T-helper 1 cell treated with Interleukin-12 subunit alpha and Interleukin-12 subunit beta and Interleukin-4 antibody, amounts not matched to agents 30 μg/mL and 1 μg/mL, for 36 hours (primary cell): ENCODE results near the gene MATN1.

ENCODE experiments used
- H3K27ac Mint-ChIP-seq: one replicate; pipeline ENCODE4 v1.8.0; 2021; ENCODE audit warnings: mild to moderate bottlenecking, mixed read lengths
- H3K27me3 Mint-ChIP-seq: one replicate; pipeline ENCODE4 v1.8.0; 2021; ENCODE audit warnings: low read depth, mixed read lengths
- H3K36me3 Mint-ChIP-seq: one replicate; pipeline ENCODE4 v1.8.0; 2021; ENCODE audit warnings: low read depth, mixed read lengths
- H3K4me1 Mint-ChIP-seq: one replicate; pipeline ENCODE4 v1.8.0; 2021; ENCODE audit warnings: low read depth, mixed read lengths
- H3K4me3 Mint-ChIP-seq: one replicate; pipeline ENCODE4 v1.8.0; 2021; ENCODE audit warnings: mild to moderate bottlenecking, moderate library complexity, mixed read lengths
- H3K9me3 Mint-ChIP-seq: one replicate; pipeline ENCODE4 v1.8.0; 2021; ENCODE audit warnings: mixed read lengths

The MATN1 gene

DNA sequence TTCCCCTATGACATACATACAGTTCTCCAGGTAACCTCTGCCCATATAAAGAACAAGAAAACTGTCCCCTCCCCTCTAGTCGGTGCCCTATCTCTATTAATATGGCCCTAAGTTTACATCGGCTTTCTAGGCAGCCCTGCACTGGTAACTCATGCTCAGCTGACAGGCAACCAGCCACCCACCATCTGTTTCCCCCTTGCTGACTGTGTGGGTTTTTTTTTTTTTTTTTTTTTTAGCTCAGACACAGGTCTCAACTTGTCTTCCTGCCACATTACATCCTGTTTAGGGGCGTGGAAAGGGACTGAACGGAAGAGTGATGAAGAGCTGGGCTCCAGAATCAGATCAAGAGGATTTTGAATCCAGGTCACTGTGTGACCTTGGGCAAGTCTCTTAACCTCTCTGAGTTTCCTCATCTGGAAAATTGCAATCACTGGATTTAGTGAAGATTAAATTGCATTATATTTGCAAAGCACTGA, 20.2 kb upstream of the MATN1 start:
- Mint-ChIP-seq H3K4me1 (peaks cover 93% of the 10 kb centered on the region), H3K9me3 (no peaks in the 10 kb centered on the region), H3K27ac (peak overlapping the region; percentile 99), H3K27me3 (no peaks in the 10 kb centered on the region), H3K36me3 (peaks cover 61% of the 10 kb centered on the region), H3K4me3 (peak overlapping the region; percentile 68)

DNA sequence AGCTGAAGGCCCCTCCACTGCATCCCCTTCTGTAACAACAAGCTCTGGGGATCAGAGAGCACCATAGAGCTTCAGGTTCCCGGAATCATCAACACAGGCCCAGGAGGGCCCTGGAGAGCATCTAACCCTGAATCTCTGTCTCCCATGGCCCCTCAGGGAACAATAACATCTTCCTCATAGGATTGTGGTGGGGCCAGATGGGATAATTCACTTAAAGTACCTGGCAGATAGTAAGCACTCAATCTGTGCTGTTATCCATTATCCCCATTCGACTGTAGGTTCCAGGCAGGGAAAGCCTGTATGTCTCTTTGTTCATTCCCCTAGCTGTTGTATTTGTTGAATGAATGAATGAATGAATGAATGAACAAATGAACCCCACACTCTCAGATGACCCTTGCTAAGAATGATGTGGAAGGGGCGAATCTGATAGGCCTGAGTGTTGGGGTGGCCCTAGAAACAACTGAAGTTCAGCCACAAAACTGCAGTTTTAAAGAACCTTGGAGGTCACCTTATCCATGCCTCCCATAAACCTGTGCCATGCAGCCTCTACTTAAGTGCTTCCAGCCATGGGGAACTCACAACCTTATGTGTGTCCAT, 19.7 kb upstream of the MATN1 start:
- H3K27me3 Mint-ChIP-seq: no peaks in the 10 kb centered on the region
- peaks cover 62% of the 10 kb centered on the region for H3K36me3 Mint-ChIP-seq
- peaks cover 92% of the 10 kb centered on the region for H3K4me1 Mint-ChIP-seq
- peak overlapping the region; percentile 68 for H3K4me3 Mint-ChIP-seq
- no peaks in the 10 kb centered on the region for H3K9me3 Mint-ChIP-seq
- peak overlapping the region; percentile 99 for H3K27ac Mint-ChIP-seq

DNA sequence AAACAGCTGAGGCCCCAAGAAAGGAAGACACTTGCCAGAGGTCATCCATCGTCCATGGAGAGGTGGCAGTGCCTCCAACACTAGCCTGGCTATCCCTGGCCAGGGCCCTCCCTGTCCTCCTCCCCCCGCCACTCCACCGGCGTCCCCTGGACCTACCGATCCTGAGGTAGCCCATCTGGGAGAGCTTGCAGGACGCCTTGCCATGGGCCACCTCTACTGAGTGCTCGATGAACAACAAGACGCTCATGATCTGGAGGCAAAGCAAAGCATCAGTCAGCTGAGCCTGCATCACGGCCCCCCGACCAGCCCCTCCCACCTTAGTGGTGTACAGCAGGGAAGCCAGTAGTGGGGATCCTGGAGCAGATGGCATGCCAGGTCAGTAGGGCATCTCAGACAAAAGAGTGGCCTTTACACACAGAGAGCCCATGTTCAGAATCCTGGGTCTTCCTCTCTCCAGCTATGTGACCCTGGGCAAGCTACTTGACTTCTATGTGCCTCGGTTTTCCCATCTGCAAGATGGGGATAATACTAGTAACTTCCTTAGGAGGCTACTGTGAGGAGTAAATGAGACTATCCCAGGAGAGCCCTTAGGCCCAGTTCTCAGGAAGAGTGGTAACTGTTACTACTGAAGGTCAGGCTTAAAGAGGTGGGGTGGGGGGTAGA, 19.0 kb upstream of the MATN1 start:
- Mint-ChIP-seq H3K27me3 (no peaks in the 10 kb centered on the region), H3K4me3 (no peak overlapping the region), H3K9me3 (no peaks in the 10 kb centered on the region), H3K4me1 (peaks cover 89% of the 10 kb centered on the region), H3K36me3 (peaks cover 63% of the 10 kb centered on the region), H3K27ac (peak overlapping the region; percentile 99)

DNA sequence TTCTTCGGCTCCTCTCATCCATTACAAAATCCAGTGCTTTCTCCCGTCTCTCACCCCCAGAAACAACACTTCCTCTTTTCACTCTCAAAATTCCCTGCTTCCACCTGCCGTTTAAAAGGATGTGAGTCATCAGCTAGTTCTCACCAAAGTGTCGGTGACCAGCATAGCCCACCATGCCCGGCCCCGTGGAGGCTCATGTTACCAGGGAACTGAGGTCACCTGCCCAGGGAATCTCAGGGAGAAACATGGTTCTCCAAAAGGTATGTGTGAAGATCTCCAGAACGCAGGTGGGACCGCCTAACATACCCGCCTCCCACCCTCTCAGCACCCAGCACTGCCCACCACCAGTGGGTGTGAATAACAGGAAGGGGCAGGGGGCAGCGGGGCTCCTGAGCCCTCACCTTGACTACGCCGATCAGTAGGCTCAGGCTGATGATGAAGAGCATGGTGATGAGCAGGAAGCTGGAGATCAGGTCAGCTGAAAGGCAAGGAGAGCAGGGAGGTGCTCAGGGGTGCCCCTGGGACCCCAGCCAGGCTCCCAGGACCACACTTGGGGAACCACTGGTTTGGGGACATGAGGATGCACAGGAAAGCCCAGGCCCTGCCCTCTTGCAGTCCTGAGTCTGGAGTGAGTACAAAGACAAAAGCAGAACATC, 18.0 kb upstream of the MATN1 start:
- Mint-ChIP-seq H3K4me1 (peaks cover 82% of the 10 kb centered on the region), H3K4me3 (peak overlapping the region; percentile 49), H3K9me3 (no peaks in the 10 kb centered on the region), H3K36me3 (peaks cover 61% of the 10 kb centered on the region), H3K27me3 (no peaks in the 10 kb centered on the region), H3K27ac (peak overlapping the region; percentile 83)

DNA sequence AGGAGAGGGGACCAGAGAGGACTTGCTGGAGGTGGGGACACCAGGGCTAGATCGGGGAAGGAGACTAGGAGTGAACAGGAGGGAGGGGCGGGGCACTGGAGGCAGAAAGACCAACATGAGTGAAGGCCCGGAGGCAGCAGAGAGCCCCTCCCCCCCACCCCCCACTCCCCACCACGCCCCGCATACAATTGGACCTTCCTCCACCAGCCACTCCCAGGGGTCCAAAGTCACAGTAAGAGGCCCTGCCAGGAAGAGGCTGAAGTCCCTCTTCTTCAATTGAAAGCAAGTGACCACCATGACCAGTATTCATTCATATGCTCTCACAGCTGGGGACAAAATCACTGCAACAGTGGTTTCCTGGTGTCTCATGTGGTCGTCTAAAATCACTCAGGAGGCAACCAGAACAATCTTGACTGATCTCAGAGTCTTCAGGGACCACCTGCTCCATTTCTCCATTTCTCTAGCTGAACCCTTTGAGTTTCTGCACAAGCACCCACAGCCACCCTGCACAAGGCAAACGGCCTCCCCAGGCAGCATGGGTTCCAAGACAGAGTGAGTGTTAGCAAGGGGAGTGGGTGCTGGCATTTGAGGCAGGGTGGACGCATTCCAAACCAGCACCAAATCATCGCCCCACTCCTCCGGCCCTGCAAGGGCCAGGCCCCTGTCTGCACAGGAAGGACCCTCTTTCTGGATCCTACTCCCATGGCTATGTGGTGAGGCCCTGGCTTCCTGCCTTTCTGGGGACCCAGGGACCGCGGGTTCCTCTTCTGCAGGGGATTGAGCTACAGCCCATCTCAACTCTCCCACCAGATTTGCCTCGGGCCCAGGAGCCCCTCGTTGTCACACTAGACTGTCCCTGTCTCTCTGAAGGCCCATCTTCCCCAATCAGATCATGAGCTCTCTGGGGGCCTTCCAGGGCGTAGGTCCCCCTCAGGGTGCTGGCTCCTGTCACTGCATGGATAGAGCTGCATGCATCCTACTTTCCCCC, 17.2 kb upstream of the MATN1 start:
- Mint-ChIP-seq H3K9me3 (no peaks in the 10 kb centered on the region), H3K27ac (peak overlapping the region; percentile 83), H3K27me3 (no peaks in the 10 kb centered on the region), H3K4me3 (peak overlapping the region; percentile 49), H3K36me3 (peaks cover 65% of the 10 kb centered on the region), H3K4me1 (peaks cover 76% of the 10 kb centered on the region)

DNA sequence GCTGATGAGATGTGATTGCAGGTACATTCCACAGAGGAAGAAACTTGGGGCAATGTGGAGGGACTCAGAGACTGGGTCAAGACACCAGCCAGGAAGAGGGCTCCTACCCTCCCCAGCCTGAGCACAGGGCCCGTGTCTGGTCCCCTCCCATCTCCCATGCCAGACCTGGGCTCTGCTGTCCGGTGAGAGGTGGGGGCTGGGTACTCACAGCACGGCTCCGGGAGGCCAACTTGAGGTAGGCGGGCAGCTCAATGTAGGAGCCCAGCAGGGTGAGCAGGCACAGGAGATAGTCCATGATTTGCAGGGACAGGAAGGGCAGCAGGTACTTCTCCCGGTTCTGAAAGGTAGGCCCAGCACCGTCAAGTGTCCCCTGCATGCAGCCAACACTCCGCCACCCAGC, 16.2 kb upstream of the MATN1 start:
- Mint-ChIP-seq H3K27me3 (no peaks in the 10 kb centered on the region), H3K4me1 (peaks cover 71% of the 10 kb centered on the region), H3K4me3 (no peak overlapping the region), H3K36me3 (peaks cover 74% of the 10 kb centered on the region), H3K9me3 (no peaks in the 10 kb centered on the region), H3K27ac (no peak overlapping the region)

DNA sequence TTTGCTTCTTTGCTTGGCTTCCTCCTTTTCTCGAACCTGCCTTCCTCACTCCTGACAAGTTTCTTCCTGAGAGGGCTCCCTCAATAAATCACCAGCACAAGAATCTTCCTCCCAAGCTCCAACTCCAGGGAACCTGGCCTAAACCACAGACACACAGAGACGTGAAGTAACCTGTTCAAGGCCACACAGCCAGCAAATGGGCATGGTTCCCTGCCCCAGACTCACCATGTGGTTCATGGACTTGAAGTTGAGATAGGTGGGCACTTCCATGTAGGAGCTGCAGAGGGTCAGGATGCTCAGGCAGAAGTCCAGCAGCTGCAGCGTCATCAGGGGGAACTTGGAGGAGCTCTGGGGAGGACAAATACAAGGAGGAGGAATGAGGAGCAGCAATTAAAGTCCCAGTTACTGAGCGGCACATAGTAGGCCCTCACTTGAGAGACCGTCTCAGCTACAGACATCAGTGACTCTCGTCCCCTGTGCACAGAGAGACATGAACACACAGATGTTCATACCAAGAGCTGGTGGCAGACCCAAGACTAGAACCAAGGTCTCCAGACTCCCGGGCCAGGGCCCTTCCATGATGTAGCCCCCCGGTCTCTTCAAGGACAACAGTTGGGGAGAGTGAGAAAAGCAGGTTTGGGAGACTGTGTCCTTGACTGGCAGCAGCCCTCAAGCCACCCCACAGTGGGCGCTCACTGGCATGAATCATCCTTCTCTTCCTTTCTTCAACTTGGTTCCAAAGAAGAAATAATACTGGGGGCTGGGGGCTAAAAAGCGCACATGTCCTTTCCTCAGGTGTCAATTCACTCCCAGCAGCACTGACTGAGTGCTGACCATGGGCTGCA, 15.6 kb upstream of the MATN1 start:
- no peak overlapping the region for H3K4me3 Mint-ChIP-seq
- H3K4me1 Mint-ChIP-seq: peaks cover 64% of the 10 kb centered on the region
- peak overlapping the region; percentile 73 for H3K27ac Mint-ChIP-seq
- H3K9me3 Mint-ChIP-seq: no peaks in the 10 kb centered on the region
- H3K27me3 Mint-ChIP-seq: no peaks in the 10 kb centered on the region
- peaks cover 76% of the 10 kb centered on the region for H3K36me3 Mint-ChIP-seq

DNA sequence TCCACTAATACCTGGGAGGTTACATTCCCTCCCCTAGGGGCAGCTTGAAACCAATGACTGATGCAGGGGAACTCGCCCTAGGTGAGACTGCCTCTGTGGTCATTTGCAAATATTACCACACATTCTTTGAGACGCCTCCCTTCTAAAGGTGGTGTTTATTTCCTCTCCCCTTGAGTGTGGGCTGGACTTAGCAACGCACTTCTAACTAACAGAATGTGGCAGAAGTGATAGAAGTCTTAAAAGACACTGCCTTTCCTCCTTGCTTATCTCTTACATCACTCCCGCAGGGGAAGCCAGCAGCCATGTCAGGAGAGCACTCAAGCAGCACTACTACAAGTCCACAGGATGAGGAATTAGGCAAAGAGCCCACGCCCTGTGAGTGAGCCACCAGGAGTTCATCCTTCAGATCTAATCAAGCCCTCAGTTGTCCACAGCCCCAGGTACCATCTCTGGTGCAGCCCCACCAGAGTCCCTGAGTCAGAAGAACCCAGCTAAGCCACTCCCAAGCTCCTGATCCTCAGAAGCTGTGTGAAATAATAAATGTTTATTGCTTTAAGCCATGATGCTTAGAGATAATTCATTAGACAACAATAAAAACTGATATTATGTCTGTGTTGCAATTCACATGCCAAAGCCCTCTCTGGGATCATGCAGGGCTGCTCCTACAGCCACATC, 14.8 kb upstream of the MATN1 start:
- no peaks in the 10 kb centered on the region for H3K27me3 Mint-ChIP-seq
- peak overlapping the region; percentile 78 for H3K27ac Mint-ChIP-seq
- no peaks in the 10 kb centered on the region for H3K9me3 Mint-ChIP-seq
- H3K36me3 Mint-ChIP-seq: peaks cover 75% of the 10 kb centered on the region
- H3K4me1 Mint-ChIP-seq: peaks cover 57% of the 10 kb centered on the region
- no peak overlapping the region for H3K4me3 Mint-ChIP-seq

DNA sequence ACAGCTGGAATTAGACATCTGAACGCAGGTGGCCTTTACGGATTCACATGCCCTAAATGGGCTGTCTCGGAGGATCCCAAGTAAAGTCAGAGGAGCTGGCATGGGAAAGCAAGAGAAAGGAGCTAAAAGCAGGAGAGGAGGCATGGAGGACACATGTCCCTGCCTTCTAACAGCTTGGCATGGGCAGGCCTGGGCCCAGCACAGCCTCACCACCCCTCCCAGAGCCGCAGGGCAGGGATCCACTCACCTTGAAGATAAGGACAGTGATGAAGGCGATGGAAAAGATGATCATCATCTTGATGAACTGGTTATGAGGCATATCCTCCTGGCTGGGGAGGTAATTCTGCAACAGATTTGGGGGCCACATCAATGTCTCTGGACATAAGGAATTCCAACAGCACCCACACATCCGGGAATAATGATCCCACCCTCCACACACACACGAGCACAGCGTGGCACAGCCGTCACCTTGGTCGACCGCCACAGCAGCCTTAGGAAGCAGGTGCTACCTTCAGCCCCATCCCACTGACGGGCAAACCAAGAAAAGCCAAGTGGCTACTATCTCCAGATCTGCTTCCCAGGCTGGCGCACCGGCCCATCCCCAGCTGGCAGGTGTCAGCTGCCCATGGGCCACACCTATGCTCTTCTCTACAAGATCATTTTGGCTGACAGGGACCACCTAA, 14.1 kb upstream of the MATN1 start:
- H3K27me3 Mint-ChIP-seq: no peaks in the 10 kb centered on the region
- H3K4me1 Mint-ChIP-seq: peaks cover 50% of the 10 kb centered on the region
- no peak overlapping the region for H3K27ac Mint-ChIP-seq
- H3K36me3 Mint-ChIP-seq: peaks cover 77% of the 10 kb centered on the region
- no peaks in the 10 kb centered on the region for H3K9me3 Mint-ChIP-seq
- H3K4me3 Mint-ChIP-seq: no peak overlapping the region

DNA sequence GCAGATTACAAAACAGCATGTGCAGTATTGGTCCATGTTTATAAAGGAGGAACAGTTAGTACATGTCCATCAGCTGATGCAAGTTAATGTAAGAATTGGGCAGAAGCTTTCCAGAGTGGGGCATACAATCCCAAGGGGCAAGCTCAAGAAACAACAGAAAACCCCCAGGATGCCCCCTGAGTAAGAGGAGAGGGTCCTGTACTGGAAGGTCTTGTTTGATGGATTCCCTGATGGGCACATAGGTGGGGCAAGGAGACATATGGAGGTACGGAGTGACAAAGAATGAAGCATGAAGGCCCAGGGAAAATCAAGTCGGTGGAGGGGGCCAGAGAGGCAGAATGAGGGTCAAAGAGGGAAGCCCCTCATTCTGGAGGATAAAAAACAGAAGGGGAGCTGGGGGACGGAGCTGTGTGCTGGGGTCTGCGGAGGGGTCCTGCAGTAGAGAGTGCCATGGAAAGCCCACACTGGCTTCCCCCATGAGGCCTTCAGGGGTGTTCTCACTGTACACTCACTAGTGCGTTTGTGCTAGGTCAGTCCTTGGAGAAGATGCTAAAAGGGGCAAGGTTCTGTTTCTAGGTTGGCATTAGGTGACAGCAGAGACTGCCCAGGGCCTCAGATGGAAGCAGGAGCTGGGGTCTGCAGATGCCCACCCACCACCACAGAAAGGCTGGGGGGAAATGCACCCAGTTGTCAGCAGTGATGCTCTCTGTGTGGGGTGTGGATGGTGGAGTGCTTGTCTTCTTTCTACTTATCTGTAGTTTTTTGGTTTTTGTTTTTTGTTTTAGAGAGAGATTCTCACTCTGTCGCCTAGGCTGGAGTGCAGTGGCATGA, 12.5 kb upstream of the MATN1 start:
- Mint-ChIP-seq H3K27ac (no peak overlapping the region), H3K9me3 (no peaks in the 10 kb centered on the region), H3K36me3 (peaks cover 68% of the 10 kb centered on the region), H3K4me1 (peaks cover 43% of the 10 kb centered on the region), H3K4me3 (no peak overlapping the region), H3K27me3 (no peaks in the 10 kb centered on the region)

DNA sequence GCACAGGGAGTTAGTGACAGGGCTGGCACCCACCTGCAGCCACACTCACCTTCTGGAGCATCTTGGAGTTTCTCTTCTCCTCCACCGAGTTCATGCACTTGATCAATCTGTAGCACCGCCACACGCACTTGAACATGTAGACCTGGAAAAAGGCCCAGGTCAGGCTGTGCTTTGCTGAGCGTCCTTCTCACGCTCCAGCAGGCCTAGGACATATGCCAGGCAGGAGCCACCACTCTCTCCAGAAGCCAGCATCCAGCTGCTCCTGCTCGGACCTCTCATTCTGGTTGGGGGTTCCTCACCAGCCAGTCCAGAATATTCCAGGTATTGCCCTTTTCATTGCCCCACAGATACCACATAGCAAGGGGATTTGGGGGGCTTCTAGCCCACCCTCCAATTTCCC, 11.7 kb upstream of the MATN1 start:
- Mint-ChIP-seq H3K4me1 (peaks cover 37% of the 10 kb centered on the region), H3K4me3 (no peak overlapping the region), H3K9me3 (no peaks in the 10 kb centered on the region), H3K27me3 (no peaks in the 10 kb centered on the region), H3K27ac (no peak overlapping the region), H3K36me3 (peaks cover 62% of the 10 kb centered on the region)

DNA sequence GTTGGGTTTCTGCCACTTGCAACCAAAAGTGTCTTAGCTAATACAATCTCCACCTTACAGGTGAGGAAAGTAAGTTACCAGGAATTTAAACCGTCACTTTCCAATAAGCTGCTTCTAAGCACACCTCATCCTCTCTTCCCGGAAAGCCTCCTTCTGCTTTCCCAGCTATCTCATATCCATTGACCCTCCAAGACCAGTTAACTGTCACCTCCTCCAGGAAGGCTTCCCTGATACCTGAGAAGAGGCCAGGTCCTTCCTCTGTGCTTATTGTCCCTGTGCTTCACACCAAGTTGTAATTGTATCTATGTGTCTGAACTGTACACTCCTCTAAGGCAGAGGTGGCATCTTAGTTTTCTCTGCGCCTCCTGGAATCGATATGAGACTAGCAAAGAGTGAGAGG, 11.2 kb upstream of the MATN1 start:
- no peak overlapping the region for H3K27ac Mint-ChIP-seq
- peaks cover 34% of the 10 kb centered on the region for H3K4me1 Mint-ChIP-seq
- H3K9me3 Mint-ChIP-seq: no peaks in the 10 kb centered on the region
- H3K4me3 Mint-ChIP-seq: no peak overlapping the region
- no peaks in the 10 kb centered on the region for H3K27me3 Mint-ChIP-seq
- H3K36me3 Mint-ChIP-seq: peaks cover 58% of the 10 kb centered on the region
